ENCODE measurements around the gene RBPJL.

The RBPJL gene, protein sequence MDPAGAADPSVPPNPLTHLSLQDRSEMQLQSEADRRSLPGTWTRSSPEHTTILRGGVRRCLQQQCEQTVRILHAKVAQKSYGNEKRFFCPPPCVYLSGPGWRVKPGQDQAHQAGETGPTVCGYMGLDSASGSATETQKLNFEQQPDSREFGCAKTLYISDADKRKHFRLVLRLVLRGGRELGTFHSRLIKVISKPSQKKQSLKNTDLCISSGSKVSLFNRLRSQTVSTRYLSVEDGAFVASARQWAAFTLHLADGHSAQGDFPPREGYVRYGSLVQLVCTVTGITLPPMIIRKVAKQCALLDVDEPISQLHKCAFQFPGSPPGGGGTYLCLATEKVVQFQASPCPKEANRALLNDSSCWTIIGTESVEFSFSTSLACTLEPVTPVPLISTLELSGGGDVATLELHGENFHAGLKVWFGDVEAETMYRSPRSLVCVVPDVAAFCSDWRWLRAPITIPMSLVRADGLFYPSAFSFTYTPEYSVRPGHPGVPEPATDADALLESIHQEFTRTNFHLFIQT

DNA sequence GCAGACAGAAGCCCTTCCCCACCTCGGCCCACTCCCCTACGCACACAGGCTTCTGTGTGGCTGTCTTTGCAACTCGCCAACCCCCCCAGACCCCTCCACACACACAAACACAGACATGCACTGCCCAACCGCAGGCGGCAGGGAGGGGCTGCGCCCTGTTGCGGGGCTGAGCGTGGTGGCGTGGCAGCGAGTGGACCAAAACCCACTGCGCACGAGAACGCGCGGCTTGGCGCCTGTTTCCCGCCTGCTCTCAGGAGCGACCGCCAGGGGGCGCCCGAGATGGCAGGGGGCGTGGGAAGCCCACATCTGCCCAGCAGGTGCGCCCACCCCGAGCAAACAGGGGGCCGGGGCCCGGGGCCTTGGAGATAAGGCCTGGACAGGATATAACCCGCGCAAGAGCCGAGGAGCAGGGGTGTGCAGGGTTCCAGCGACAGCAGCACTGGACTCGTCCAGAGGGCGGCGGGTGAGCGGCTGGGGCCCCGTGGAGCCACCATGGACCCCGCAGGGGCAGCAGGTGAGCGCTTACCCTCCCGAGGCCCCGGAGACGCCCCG lies at the start of gene RBPJL:
Gene RBPJL (plus strand): TSS at position 410 of the 552 bp plus-strand sequence. CDS start 83 bp downstream, at position 493.
- DNase-seq, result peak; percentile 83

DNA sequence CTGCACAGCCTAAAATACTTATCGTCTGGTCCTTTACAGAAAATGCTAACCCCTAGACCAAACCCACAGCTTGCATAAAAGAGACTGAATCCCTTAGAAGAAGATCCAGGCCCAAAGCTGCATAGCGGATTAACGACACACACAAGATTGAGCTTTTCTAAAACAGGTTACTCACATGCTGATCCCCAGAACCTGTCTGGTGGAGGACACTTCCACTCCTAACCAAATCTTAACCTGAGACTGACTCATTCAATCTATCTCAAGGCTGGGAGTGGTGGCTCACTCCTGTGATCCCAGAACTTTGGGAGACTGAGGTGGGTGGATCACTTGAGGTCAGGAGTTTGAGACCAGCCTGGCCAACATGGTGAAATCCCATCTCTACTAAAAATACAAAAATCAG lies 49.5 kb upstream of the RBPJL start:
- no peak for DNase-seq

DNA sequence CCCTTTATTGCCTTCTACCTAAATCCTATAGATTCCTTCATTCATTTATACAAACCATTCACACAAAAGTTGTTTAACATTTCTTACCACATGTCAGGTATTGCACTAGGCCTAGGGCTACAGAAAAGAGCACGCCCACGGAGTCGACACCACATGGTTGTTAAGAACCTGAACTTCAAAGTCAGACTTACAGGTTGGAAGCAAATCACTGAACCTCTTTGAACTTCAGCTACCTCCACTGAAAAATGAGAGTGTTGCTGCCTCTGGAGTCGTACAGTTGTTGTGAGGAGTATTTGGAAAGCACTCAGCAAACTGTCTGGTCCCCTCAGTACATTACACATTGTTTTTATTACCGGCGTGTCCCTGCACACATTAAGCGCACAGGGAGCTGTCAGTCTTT lies 48.9 kb upstream of the RBPJL start:
- DNase-seq, result no peak

DNA sequence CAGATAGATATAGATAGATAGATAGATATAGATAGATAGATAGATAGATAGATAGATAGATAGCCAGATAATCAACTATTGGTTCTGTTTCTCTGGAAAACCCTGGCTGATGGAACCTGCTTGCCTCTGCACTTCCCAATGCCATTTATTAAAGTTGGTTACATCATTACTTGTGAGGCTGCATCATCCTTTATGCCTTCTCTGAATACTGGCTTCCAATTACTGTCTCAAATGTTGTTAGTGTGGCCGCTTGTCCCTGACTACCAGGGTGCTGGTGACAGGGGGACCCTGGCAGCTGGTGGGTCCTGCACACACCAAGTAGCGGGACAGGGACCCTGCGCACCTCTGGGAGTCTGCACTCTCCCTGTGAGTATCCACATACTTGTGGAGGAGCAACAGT lies 48.4 kb upstream of the RBPJL start:
- DNase-seq, result no peak

DNA sequence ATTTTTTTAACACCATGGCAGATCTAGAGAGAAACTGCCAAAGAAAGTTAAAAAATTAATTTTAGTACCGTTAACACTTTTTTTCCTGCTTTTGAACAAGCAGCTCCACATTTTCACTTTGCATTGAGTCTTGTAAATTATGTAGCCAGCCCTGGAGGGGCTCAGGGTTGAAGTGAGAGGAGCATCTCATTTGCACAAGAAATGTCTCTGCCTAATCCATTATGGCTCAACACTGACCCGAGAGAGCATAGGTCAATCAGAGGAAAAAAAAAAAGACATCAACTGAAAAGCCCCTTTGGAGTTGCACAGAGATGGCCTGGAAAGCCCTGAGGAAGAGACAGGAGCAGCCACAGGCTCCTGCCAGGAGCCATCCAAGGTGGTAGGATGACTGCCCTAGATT lies 48.0 kb upstream of the RBPJL start:
- no peak for DNase-seq

DNA sequence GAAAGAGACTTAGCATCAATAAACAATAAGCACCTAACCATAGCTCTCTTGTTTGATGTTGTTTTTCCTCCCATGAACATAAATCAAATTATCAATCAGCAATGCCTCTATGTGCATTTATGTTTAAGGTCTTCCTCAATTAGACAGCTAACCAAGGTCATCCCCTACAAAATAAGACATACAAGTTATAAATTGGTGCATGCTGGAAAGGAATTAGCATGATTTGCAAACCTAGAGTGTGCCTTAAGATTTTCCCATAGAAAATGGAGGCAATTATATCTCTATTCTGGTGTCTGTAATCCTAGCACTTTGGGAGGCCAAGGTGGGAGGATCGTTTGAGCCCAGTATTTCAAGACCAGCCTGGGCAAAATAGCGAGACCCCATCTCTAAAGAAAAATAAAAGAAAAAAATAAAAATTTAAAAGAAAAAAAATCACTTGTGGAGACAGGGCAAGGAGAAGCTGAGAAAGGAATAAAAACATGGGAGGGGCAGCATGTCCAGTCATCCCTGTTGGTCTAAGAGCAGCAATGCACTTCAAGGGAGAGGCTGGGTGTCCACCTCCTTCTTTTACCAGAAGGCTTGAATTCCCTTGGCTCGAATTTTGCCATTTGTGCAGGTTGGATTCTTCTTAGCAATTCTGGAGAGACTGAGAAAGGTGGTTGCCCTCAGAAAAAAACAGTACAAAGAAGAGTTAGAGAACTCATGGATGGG lies 42.9 kb upstream of the RBPJL start:
- DNase-seq, result no peak

DNA sequence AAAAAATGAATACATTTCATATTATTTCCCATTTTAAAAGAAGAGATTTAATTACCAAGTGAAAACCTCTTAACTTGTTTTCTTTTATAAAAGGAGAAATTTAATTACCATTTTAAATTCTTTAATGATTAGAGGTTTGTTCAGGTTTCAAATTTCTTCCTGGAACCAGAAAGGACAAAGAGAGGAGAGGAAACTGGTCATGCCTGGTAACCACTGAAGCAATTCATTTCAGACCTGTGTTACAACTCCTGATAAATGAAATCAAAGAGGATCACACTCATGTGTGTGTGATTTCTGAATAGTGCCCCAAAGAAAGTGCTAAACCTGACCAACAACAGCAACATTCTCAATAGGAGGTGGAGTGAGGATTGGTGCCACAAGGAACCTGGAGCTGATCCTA lies 39.7 kb upstream of the RBPJL start:
- DNase-seq, result no peak

DNA sequence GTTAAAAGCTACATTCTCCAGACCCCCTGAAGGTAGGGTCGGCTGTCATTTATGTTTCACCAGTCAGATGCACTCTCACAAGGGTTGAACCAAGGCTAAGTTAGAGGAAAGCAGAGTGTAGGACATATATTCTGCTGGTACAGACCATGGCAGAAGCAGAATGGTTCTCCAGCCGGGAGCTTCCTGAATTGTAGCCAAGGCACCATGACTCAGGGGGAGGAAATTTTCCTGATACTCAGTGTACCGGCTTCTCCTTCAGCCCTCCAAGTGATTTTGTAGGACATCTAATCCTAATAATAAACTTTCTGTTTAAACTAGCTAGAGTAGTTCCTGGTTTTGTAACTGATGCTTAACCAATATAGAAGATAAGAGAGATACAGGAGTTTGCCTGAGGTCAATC lies 38.1 kb upstream of the RBPJL start:
- DNase-seq, result no peak

DNA sequence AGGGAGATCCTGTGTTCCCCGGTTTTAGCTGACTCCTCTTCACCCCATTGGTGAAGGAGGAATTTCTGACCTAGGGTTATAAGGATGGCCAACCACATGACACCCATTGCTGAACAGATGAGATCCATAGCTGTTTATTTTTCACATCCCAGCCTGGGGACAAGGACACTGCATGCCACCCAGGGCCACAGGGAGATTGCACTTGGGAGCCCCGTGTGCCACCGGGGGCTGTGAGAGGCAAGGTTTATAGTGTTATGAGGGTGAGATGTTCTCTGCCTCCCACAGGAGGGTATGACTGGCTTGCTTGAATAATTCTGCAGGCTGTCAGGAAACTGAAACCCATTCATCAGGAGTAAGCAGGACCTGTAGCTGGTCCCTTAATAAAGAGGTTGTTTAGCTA lies 37.6 kb upstream of the RBPJL start:
- DNase-seq, result no peak

DNA sequence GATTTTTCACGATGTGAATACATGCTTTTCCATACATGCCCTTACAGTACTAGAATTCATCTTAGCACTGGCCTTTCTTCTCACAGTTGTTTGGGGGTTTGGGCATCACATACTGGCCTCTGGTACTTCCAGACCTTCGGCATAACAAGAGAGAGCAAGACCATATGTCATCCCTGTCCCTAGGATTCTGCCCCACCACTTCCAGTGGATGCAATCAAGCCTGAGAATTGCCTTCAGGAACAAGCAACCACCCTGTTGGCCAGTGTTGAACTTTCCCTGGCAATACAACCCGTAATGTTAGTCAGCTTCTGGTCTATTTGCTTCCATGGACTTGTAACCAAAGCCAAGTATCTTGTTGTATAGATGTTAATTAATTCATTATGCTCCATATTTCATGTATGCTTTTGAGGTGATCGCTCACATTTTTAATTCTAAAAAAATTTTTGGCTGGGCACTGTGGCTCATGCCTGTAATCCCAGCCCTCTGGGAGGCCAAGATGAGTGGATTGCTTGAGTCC lies 36.8 kb upstream of the RBPJL start:
- no peak for DNase-seq

DNA sequence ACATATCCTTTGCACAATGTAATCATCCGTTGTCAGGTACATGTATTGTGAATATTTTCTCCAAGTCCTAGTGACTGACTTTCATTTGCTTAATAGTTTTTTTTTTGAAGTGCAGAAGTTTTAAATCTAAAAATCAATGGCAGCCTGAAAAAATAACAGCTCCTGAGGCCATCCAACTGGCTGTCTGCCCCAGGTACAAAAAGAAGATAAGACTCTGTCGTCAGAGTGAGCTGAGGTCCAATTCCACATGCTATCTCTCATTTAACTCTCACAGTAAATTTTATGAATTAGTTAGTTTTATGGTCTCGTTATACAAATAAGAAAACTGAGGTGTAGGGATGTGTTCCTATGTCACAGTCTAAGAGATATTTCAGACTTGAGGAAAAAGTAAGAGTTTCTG lies 31.3 kb upstream of the RBPJL start:
- DNase-seq, result no peak

DNA sequence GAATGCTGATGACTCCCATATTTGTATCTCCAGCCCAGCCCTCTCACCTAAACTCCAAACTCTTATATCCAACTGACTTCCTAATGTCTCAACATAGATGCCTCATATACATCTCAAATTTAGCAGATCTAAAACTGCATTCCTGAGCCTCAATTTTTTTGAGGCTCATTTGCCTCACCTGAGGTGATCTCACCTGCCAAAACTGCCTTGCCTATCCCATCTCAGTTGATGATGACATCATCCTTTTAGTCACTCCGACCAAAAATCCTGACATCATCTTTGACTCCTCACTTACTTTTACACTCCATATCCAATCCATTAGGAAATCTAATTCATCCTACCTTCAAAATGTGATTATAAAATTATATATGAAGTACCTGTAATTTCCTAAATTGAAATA lies 26.6 kb upstream of the RBPJL start:
- no peak for DNase-seq

DNA sequence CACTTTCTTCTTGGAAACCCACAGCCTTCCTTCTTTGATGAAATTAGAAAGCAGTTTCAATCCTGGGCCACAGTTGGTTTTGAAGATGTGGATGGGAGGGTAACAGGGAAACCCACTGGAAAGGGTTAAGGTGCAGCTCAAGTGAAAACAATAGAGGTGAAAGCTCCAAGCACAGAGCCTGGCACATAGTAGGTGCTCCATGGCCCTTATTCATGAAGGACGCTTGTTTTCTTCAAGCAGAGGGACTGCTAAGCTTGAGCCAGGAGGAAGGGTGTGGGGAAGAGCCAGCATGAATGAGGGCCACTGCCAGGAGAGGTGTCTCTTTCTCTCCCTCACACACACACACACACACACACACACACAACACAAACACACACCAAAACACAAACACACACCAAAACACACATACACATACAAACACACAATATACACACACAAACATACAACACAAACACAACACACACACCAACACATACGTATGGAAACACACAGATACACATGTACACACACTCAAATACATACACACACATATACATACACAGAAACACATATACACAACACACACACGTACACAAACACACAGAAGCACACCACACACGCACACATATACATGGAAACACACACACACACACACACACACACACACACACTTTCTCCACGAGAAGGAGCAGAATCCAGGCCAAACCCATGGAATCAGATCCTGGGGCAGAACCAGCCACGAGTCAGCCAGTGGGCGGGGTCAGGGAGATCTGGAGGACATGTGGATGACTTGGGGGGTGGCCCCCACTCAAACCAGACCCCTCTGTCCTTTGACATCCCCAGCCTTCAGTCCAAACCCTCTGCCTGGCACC lies 23.7 kb upstream of the RBPJL start:
- no peak for DNase-seq

DNA sequence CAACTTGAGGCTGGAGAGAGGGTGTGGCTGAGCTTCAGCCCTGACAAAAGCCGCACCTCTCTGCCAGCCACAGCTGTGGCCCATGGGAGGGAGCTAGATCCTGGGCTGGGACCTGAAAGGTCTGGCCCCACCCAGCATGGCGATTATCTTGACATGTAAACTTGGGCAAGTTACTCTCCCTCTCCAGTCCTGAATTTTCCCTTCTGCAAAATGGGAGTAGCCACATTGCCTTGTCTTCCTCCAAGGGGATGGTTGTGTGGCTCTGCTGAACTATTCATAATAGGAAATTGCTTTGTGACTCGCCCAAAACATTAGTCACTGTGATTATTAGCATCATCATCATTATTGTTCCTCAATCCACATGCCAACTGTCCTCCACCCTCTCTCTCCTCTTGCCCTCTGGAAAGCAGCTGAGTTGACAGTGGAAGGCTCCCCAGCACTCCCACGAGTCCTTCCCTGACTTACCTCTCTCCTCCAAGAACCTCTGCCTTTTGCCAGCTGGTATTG lies 23.0 kb upstream of the RBPJL start:
- no peak for DNase-seq

DNA sequence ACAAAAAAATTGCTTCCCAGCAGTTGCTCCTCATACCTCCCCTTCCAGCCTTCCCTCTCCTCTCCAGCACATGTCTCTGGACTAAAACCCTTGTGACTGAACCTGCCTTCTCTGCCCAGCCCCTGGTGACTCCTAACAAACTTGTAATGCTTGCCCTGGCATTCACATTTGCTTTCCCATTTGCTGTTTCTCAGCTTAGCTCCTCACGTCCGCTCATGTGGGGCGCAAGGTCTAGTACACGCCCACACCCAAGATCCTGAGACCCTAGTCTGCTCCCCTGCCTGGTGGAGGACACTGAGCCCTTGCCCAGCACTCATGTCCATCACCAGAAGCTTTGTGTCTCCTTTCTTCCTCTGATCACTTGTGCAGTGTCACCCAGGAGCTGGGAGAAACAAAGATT lies 18.3 kb upstream of the RBPJL start:
- DNase-seq, result no peak

DNA sequence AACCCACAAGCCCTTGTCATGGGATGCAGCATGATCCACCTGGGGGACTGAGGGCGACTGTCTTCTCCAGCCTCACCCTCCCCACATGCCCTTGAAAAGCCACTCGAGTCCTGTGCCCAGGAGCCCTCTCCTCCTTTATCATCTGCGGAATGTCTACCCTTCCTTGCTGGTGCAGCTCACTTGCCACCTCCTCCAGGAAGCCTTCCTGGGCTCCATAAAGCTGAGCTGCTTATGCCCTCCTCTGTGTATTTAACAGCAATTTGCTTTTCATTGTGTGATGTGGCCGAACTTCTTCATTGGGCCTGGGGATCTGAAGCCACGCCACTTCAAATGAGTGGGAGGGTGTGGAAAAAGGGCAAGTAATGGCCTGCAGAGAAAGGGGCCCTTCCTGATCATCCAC lies 17.8 kb upstream of the RBPJL start:
- DNase-seq, result no peak

DNA sequence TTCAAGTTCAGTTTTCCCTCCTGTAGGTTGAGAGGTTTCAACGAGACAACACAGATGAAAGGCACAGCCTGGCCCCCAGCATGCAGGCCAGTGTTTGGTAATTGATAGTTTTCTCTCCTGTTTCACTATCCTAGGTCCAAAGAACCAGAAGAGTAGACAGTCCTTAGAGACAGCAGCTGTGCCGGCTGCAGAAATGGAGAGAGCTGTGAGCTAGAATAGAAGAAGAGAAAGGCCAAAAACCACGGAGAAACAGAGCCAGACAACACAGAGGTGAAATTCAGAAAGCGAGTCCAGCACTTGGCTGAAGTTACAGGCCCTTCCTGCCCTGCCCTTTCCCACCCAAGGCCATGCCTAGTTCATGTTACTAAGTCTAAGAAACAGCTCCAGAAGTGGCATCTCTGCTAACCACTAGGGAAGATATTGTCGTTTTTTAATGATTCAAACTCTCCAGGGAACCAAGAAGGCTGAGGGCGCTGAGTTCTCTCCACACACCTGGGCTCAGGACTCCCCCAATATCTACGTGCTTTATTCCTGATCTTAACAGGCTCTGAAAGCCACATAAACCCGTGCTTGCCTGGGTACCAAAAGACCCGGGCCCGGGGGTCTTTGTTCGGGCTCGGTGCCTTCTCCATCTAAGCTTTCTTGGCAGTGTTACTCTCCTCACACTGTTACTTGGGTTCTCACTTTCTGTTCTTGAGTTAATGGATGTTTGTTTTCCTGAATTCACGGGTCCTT lies 16.5 kb upstream of the RBPJL start:
- no peak for DNase-seq

DNA sequence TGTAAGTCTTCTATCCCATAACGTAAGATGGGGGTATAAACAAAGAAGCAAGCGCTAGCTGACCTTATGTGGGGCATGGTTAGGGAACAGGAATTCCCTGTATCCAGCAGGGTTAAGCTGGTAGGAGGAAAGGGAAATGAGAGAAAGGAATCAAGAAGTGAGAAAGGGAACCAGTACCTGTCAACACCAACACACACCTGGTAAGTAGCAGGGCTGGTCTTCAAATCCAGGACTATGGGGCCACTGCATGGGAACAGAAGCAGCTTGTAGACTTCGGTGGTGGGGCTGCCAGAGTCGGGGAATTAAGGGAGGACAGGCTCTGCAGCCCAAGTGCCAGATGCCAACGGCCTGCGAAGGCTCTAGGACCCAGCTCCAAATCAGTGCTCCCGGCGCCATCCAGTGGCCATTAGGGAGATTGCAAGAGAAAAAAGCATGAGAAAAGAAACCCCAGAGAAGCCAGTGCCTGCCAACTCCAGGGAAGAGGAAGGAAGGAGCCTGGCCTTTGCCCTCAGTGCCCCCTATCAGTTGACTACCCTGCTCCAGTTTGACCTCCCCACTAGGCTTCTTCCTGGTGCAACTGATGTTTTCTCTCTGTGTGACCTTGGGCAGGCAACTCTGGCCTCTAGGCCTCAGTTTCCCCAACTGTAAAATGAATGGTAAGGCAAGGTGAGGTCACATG lies 15.8 kb upstream of the RBPJL start:
- peak; percentile 86 for DNase-seq

DNA sequence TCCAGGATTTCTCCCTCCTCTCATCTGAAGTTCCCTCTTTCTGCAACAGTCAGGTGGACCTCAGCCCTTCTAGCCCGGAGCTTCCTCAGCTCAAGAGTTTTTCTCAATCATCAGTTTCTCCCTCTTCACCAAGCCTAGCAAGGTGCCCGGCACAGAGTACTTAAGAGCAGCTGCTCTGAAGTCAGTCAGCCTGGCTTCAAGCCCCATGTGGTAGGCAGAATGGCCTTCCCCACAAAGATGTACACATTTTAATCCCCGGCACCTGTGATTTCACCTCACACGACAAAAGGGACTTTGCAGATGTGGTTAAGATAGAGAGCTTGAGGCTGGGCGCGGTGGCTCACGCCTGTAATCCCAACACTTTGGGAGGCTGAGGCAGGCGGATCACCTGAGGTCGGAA lies 15.1 kb upstream of the RBPJL start:
- DNase-seq, result no peak

DNA sequence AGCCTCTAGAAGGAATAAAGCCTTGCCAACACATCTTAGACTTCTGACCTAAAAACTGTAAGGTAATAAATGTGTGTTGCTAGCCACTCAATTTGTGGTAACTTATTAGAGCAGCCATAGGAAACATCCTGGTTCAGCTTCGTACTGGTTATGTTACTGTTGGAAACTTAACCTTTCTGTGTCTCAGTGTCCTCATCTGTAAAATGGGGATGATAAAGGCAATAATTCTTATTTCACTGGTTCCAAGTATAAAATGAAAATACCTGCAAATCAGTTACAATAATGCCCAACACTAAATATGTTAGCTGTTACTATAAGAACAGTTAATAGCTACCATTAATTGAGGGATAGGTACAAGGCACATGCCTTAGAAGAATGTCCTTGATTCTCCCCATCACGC lies 14.3 kb upstream of the RBPJL start:
- no peak for DNase-seq
